Tibial nerve (tissue), 3 donors: Measurements from ENCODE around the gene CTNNA2.

ENCODE experiments used
- CTCF ChIP-seq, 5 experiments: fragments of 200-600 bp in 3 of 5; fragments of 450-650 bp in 2 of 5; sonication (generic) in 3 of 5; IDR thresholded peaks; one replicate each; pipeline ENCODE4 v1.5.1; 2016 to 2019; ENCODE audit warnings: antibody characterized with exemption in 5 of 5, mild to moderate bottlenecking in 3 of 5, moderate library complexity in 2 of 5
- POLR2A ChIP-seq, 2 donors: fragments of 450-650 bp; IDR thresholded peaks; one replicate each; pipeline ENCODE4 v1.6.1; 2017; ENCODE audit warnings: antibody characterized with exemption in 2 of 2, mild to moderate bottlenecking in 2 of 2, moderate library complexity in 2 of 2

- TF ChIP-seq CTCF (IDR thresholded peaks at IDR 0.05) (peak; percentile 36 to 52 (median 41)), POLR2A (IDR thresholded peaks at IDR 0.05) (no peak)
Observed at GRCh38 chr2:80499095-80499494, 986.2 kb downstream of the CTNNA2 start.
